SK-N-MC (cell line): ENCODE results near the gene OR7A5.

Experiments
- EZH2 ChIP-seq: fragments of 200-600 bp; sonication (generic); IDR thresholded peaks from one replicate; pipeline ENCODE4 v1.6.1; 2017; ENCODE audit warnings: antibody characterized with exemption
- FOXP2 ChIP-seq: optimal IDR thresholded peaks from 2 replicates; pipeline ENCODE3; 2011; ENCODE audit warnings: mild to moderate bottlenecking, moderate library complexity; ENCODE audit not compliant: insufficient read depth; ENCODE audit errors: extremely low read length, control extremely low read depth
- POLR2AphosphoS5 ChIP-seq: IDR thresholded peaks from 2 replicates; pipeline ENCODE4 v1.6.1; 2012; ENCODE audit warnings: mild to moderate bottlenecking, low read depth, low read length, borderline replicate concordance

DNA sequence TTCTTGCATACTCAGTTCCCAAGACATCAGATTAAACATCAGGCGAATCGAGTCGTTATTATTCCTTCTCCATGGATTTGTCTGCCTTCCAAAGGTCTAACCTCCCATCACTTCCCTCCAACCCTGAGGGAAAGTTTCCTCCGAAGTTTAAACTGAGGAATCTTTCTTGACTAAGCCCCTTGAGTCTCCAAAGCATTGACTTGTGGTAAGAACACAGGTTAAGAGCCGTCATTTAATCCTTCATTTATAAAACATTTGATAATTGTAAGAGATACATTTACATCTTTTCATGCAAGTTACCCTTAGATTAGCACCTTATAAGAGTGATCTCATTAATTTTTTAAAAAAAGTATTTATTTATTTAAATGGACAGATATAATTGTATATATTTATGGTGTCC, 13.8 kb upstream of the OR7A5 start, which contains the start of gene OR7A10:
- TF ChIP-seq POLR2AphosphoS5 (no peak), EZH2 (no peak), FOXP2 (no peak)
